Left ventricle myocardium inferior (tissue), 1 donor: ENCODE data around the gene MSMB. TPM values are rescaled to one million over a fixed set of nuclear protein-coding genes. Genes with fewer than 3 reads are reported as not detected.

ENCODE experiments used
- DNase-seq: peaks from one replicate; pipeline ENCODE4 v3.0.0-alpha.2; 2020
- H3K27ac ChIP-seq: fragments of 200-600 bp; replicated peaks from 2 replicates; pipeline ENCODE4 v1.8.0; 2021
- H3K27me3 ChIP-seq: fragments of 200-600 bp; 2 replicates; pipeline ENCODE4 v1.8.0; 2021; ENCODE audit warnings: low read depth
- H3K36me3 ChIP-seq: fragments of 200-600 bp; 2 replicates; pipeline ENCODE4 v1.8.0; 2021
- H3K4me1 ChIP-seq: fragments of 200-600 bp; 2 replicates; pipeline ENCODE4 v1.8.0; 2021
- H3K4me3 ChIP-seq: fragments of 200-600 bp; 2 replicates; pipeline ENCODE4 v1.8.0; 2021; ENCODE audit warnings: mild to moderate bottlenecking, moderate library complexity
- H3K9me3 ChIP-seq: fragments of 200-600 bp; replicated peaks from 2 replicates; pipeline ENCODE4 v1.8.0; 2021
- CTCF ChIP-seq: fragments of 200-600 bp; IDR thresholded peaks from 2 replicates; pipeline ENCODE4 v1.8.0; 2021; ENCODE audit warnings: antibody characterized with exemption, mild to moderate bottlenecking, borderline replicate concordance
- intact Hi-C: fragments of 100-400 bp; cut with micrococcal nuclease; formaldehyde crosslinking; loops from one replicate; pipeline ENCODE4 v1.11.0; 2022
- total RNA-seq: library from RNA; stranded (reverse); fragmentation: NEBNext Ultra II Directional; extraction: Animal tissue kit (Norgen Biotek cat#: 25700); gene quantifications from one replicate; pipeline ENCODE4 v1.2.1, GENCODE V29; 2021
- donor health status: DM: no; HTN: yes; CAD: no; lungs with severe emphysema.

Gene MSMB
- total RNA-seq, 1 donor from 2014 or later = not detected

GRCh38 chr10:46080886-46081285 is 34.8 kb upstream of the MSMB start:
- TF ChIP-seq CTCF = no peak
- intact Hi-C loops = no loop called here
- Histone ChIP-seq H3K36me3 (no peaks in the 10 kb centered on the region), H3K9me3 (peaks cover 4% of the 10 kb centered on the region), H3K4me1 (peaks cover 6% of the 10 kb centered on the region), H3K27ac (no peak overlapping the region), H3K27me3 (no peaks in the 10 kb centered on the region), H3K4me3 (no peak overlapping the region)
- DNase-seq = no peak

GRCh38 chr10:46079831-46080585 is 33.9 kb upstream of the MSMB start:
- Histone ChIP-seq H3K9me3 (peaks cover 4% of the 10 kb centered on the region), H3K4me3 (no peak overlapping the region), H3K4me1 (peaks cover 6% of the 10 kb centered on the region), H3K27ac (no peak overlapping the region), H3K27me3 (no peaks in the 10 kb centered on the region), H3K36me3 (no peaks in the 10 kb centered on the region)
- TF ChIP-seq CTCF = no peak
- intact Hi-C loops = no loop called here
- no peak for DNase-seq

- intact Hi-C loops = no loop called here
- no peak for DNase-seq
- Histone ChIP-seq H3K27me3 (no peaks in the 10 kb centered on the region), H3K27ac (no peak overlapping the region), H3K4me3 (no peak overlapping the region), H3K9me3 (peaks cover 4% of the 10 kb centered on the region), H3K36me3 (no peaks in the 10 kb centered on the region), H3K4me1 (peaks cover 6% of the 10 kb centered on the region)
- TF ChIP-seq CTCF = no peak
Measured at GRCh38 chr10:46077731-46078413, 31.8 kb upstream of the MSMB start.

- intact Hi-C loops = no loop called here
- no peak for TF ChIP-seq CTCF
- H3K27me3 ChIP-seq = no peaks in the 10 kb centered on the region
Measured at GRCh38 chr10:46077141-46077554, 31.1 kb upstream of the MSMB start.

GRCh38 chr10:46075869-46076268 is 29.8 kb upstream of the MSMB start:
- H3K9me3 ChIP-seq = no peaks in the 10 kb centered on the region
- no peaks in the 10 kb centered on the region for H3K36me3 ChIP-seq
- no peak overlapping the region for H3K27ac ChIP-seq
- DNase-seq = no peak
- TF ChIP-seq CTCF = no peak
- H3K4me1 ChIP-seq = peaks cover 6% of the 10 kb centered on the region
- H3K4me3 ChIP-seq = no peak overlapping the region
- no peaks in the 10 kb centered on the region for H3K27me3 ChIP-seq
- intact Hi-C loops = no loop called here

More at GRCh38 chr10:46077141-46077554, 31.1 kb upstream of the MSMB start:
- DNase-seq = no peak
- H3K27ac ChIP-seq = no peak overlapping the region
- H3K36me3 ChIP-seq = no peaks in the 10 kb centered on the region
- H3K4me1 ChIP-seq = peaks cover 6% of the 10 kb centered on the region
- H3K4me3 ChIP-seq = no peak overlapping the region
- H3K9me3 ChIP-seq = no peaks in the 10 kb centered on the region
